Measurements from ENCODE around the gene CDC45.
"Not testable (repeated sequence)": the region's sequence is repeated elsewhere in the genome, so short reads cannot be mapped to it uniquely, and the experiment has no call there.

CDC45 gene

DNA sequence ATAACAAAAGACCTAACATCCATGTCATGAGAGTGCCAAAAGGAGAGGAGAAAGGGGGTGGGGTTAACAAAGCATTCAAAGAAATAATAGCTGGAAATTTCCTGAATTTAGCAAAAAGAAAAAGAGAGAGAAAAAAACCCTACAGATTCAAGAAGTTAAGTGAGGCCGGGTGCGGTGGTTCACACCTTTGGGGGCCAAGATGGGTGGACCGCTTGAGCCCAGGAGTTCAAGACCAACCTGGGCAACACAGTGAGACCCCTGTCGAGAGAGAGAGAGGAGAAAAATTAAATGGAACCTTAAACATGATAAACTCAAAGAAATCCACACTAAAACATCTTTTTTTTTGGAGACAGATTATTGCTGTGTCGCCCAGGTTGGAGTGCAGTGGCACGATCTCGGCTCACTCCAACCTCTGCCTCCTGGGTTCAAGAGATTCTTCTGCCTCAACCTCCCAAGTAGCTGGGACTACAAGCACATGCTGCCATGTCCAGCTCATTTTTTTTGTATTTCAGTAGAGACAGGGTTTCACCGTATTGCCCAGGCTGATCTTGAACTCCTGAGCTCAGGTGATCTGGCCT, 53.4 kb downstream of the CDC45 start:
- DNase-seq, result no peak

DNA sequence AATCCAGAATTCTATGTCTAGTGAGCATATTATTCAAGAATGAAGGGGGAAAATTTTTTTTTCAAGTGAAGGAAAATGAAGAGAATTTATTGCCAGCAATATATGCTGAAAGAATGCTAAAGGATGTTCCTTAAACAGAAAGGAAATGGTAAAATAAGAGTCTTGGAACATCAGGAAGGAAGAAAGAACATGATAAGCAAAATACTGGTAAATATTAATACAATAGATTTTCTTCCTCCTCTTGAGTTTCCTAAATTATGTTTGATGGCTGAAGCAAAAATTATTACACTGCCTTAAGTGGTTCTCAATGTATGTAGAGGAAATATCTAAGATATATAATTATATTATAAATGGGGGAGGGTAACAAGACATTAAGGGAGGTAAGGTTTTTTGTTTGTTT, 54.1 kb downstream of the CDC45 start:
- no peak for DNase-seq

DNA sequence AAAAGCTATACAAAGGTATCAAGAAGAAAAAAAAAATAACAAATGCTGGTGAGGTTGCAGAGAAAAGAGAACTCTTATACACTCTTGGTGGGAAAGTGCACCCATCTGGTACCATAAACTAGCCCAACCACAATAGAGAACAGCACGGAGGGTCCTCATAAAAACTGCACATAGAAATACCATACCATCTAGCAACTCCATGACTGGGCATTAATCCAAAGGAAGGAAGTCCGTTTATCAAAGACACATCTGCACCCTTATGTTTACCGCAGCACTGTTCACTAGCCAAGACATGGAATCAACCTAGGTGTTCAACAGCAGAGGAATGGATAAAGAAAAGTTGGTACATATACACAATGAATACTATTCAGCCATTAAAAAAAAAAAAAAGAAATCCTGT, 55.3 kb downstream of the CDC45 start:
- no peak for DNase-seq

DNA sequence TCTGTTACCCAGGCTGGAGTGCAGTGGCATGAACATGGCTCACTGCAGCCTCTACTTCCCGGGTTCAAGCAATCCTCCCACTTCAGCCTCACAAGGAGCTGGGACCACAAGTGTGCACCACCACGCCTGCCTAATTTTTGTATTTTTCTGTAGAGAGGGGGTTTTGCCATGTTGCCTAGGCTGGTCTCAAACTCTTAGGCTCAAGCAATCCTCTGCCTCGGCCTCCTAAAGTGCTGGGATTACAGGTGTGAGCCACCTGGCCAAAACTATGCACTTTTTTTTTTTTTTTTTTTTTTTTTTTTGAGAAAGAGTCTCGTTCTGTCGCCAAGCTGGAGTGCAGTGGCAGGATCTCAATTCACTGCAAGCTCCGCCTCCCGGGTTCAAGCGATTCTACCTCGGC, 56.8 kb downstream of the CDC45 start:
- DNase-seq, result no peak

DNA sequence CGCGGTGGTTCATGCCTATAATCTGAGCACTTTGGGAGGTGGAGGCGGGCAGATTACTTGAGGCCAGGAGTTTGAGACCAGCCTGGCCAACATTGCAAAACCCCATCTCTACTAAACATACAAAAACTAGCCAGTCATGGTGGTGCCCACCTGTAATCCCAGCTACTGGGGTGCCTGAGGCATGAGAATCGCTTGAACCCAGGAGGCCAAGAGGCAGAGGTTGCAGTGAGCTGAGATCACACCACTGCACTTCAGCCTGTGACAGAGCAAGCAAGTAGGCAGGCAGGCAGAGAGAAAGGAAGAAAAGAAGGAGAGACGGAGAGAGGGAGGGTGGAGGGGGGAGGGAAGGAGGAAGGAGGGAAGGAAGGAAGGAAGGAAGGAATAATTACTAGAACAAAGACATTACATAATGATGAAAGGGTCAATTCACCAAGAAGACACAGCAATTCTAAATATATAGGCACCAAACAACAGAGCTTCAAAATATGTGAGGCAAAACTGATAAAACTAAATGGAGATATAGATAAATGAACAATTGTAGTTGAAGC, 58.3 kb downstream of the CDC45 start:
- DNase-seq, result no peak

DNA sequence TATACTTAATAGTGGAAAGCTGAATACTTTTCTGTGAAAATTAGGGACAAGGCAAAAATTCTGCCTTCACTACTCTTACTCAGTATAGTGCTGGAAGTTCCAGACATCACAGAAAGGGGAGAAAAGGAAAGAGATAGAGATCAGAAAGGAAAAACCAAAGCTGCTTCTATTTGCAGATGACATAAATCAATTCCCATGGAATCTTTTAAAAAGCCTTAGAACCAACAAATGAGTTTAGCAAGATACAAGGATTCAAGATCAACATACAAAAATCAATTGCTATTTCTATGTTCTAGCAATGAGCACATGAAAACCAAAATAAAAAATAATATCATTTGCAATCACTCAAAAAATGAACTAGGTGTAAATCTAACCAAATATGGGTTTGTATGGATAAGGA, 60.7 kb downstream of the CDC45 start:
- DNase-seq, result no peak

DNA sequence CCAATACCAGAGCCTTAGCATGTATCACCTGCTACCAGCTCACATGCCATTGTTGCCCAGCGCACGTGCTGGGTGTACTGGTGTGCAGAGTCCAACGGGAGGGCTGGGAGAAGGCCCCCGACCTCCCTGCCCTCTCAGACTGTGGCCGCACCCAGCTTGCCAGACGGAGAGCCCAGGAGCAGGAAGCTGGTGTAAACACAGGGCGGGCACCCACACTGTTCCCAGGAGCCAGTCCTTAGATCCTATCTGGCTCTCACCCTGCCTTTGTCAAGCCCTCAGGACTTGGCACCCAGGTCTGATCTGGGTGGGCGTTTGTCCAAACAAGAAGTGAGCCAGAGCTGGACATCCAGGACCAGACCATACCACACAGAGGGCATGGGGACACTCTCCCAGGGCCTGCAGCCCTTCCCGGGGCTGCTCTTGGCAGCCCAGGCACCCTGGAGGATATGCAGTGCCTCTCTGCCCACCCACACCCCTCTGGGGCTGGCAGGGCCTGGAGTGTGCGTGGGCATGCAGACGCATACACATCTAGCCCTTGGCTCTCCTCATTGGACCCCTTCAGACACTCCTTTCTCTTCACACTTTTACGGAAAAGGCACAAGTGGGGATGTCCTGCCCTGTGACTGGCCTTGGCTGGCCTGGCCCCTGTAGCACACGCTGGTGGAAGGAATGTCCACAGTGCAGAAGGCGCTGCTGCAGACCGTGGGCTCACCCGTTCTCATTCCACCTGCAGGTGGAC, 64.4 kb downstream of the CDC45 start:
- DNase-seq, result no peak

DNA sequence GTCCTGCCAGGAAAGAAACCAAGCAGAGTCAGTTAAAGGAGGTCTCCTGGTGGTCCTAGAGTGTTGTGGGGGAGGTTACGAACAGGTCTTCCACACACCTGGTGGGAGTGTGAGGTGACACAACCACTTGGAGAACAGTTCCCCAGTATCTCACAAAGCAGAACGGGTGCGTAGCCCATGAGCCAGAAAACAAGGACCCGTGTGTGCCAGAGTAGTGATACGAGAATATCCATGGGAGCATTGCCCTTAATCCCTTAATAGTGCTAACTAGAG, 66.2 kb downstream of the CDC45 start:
- DNase-seq, result no peak

DNA sequence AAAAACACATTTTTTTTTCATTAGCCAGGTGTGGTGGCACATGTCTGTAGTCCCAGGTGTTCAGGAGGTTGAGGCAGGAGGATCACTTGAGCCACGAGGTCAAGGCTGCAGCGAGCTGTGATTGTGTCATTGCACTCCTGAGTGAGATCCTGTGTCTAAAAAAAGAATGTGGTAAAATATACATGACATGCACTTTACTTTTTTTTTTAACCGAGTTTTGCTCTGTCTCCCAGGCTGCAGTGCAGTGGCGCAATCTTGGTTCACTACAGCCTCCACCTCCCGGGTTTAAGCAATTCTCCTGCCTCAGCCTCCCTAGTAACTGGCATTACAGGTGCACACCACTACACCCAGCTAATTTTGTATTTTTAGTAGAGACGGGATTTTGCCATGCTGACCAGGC, 67.0 kb downstream of the CDC45 start:
- DNase-seq, result no peak

DNA sequence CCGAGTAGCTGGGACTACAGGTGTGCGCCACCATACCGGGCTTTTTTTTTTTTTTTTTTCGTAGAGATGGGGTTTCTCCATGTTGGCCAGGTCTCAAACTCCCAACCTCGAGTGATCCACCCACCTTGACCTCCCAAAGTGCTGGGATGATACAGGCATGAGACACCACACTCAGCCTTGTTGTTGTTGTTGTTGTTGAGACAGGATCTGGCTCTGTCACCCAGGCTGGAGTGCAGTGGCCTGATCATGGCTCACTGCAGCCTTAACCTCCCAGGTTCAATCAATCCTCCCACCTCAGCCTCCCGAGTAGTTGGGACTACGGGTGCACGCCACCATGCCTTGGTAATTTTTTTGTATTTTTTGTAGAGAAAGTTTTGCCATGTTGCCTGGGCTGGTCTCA, 67.9 kb downstream of the CDC45 start:
- no peak for DNase-seq

DNA sequence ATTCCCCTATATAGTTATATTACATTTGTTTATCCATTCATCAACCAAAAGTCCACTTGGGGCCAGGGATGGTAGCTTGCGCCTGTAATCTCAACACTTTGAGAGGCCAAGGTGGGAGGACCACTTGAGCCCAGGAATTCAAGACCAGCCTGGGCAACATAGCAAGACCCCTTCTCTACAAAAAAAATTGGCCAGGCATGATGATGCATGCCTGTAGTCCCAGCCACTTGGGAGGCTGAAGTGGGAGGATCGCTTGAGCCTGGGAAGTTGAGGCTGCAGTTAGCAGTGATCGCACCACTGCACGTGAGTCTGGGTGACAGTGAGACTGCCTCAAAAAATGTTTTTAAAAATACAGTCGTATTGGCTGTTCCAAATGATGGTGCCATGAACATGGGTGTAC, 68.7 kb downstream of the CDC45 start:
- not testable (repeated sequence) for DNase-seq

DNA sequence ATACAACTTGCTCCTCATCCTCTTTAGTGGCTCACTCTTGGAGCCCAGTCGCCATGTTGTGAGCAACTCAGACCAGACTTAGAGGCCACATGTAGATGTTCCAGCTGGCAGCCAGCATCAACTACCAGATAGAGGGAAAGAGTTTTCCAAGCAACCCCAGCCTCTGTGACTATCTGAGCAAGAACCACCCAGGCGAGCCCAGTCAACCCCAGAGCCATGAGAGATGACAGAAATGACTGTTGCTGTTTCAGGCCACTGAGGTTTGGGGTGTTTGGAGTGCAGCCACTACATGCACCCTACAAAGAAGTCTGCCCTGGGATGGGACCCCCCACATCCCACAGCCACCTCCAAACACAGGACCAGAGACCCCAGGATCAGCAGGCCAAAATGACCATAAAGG, 69.2 kb downstream of the CDC45 start:
- DNase-seq, result no peak

DNA sequence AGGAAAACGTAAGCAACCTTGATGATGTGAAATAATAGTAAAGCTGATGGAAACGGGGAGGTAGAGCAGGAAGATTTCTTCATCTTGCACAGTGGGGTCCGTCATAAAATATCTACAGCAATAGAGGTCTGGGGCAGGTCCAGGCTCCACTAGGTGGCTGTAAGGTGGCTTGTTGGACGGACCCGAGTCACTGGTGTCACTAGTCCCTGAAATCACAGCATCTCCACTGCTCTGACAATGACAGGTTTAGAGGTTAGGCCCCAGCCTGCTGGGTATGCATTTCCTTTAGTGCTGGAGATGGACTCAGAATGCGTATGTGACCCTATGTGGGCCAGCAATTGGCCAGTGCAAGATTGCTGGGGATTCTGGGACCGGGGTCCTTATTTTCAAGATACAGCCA, 69.7 kb downstream of the CDC45 start:
- no peak for DNase-seq

DNA sequence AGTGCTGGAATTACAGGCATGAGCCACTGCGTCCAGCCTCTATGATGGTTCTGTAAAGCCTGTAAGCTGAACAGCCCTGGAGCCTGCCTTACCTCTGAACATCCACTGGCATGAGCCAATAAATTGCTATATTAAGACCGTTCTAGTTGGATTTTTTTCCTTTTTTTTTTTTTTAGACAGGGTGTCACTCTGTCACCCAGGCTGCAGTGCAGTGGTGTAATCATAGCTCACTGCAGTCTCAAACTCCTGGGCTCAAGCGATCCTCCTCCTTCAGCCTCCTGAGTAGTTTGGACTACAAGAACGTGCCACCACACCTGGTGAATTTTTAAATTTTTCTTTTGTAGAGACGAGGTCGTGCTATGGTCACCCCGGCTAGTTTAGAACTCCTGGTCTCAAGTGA, 70.7 kb downstream of the CDC45 start:
- no peak for DNase-seq

DNA sequence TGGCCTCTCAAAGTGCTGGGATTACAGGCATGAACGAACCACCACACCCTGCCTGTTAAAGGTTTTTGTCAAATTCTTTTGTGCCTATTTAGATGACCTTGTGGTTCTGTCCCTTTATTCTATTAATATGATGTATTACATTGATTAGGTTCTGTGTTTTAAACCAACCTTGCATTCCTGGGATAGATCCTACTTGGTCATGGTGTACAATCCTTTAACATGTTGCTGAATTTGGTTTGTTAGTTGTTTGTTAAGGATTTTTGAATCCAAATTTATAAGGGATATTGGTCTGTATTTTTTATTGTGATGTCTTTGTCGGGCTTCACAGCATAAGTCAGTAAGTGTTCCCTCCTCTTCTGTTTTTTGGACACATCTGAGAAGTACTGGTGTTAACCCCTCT, 73.5 kb downstream of the CDC45 start:
- DNase-seq, result no peak

DNA sequence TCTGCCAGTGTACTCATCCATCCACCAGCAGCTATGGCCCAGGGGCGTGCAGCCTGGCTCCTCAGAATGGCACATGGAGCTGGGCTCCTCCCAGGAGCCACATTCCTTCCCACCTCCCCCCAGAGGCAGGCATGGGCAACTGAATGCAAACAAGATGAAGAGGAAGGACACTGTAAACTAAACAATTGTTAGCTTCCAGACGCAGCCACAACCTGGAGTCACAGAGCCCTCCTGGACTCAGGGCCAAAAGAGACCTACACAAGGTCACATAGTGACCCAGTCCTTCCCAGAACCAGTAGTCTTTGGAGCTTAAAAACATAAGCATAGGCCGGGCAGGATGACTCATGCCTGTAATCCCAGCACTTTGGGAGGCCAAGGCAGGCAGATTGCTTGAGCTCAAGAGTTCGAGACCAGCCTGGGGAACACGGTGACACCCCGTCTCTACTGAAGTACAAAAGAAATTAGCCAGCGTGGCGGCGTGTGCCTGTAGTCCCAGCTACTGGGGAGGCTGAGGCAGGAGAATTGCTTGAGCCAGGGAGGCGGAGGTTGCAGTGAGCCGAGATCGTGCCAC, 75.2 kb downstream of the CDC45 start:
- no peak for DNase-seq

DNA sequence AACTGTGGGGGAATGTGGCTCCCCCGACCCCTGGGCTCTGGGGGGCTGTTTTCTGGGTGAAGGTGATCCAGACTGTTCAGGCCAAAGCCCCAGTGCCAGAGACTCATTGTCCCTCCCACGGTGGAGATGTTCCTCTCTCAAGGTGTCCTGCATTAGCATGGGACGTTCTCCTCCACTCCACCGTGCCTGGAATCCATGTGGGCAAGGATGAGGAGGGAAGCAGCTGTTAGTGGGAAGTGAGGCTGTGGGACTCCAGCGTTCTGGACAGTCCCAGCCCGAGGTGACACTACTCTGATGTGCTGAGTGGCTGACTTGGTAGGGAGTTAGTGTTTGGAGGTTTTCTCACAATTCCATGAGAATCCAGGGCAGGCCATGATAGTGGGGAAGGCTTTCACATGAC, 75.9 kb downstream of the CDC45 start:
- no peak for DNase-seq

DNA sequence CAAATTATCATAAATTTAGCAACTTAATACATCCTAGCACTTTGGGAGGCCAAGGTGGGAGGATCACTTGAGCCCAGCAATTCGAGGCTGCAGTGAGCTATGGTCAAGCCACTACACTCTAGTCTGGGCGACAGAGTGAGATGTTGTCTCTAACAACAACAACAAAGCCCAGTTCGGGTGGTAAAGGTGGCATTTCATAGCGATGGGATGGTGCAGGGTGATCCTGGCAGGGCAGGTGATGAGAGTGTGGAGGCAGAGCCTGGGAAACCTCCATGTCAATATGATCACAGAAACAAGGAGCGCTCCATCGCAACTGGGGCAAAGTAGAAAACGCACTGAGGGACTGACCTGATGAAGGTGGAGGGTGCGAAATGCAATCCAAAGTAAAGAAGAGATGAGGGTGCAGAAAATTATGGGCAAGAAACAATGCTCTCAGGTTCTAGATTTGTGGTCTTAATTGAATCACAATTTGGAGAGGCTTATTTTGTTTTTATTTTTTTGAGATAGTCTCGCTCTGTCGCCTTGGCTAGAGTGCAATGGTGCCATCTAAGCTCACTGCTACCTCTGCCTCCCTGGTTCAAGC, 77.3 kb downstream of the CDC45 start:
- no peak for DNase-seq

DNA sequence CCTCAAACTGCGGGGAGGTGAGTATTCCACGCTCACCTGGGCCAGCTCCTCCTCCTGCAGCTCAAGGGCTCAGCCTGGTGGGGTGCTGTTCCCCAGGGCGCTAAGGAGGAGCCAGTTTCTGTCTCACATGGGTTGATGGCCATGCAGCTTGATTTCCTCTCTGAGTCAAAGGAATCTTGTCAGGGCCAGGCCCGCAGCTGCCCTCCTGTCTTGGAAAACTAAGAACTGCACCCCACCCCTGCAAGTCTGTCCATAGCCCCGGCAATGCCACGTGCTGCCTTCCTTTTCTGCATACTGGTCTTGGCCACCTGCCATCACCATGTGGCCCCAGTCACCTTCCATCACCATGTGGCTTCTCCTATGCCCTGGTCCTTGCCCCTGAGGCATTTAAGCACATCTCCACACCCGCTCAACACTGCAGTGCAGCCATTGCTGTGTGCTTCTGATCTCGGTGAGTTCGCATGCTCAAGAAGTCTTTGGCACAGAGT, 79.6 kb downstream of the CDC45 start:
- no peak for DNase-seq

DNA sequence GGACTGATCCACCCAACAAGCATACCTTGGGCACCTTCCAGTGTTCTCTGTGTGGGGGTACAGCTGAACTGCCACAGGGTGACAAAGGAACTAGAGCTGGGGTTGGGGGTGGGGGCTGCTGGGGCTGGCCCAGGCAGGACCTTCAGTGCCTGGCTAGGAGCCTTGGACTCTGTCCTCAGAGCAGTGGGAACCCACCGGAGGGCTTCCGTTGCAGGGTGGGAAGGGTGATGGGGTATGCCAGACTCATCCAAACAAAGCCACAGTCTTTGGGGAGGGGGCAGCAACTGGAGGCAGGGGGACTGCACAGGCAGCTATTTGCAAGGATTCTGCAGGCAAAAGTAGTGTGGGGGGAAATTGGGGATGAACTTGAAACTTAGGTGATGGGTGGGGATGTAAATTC, 80.2 kb downstream of the CDC45 start:
- no peak for DNase-seq

DNA sequence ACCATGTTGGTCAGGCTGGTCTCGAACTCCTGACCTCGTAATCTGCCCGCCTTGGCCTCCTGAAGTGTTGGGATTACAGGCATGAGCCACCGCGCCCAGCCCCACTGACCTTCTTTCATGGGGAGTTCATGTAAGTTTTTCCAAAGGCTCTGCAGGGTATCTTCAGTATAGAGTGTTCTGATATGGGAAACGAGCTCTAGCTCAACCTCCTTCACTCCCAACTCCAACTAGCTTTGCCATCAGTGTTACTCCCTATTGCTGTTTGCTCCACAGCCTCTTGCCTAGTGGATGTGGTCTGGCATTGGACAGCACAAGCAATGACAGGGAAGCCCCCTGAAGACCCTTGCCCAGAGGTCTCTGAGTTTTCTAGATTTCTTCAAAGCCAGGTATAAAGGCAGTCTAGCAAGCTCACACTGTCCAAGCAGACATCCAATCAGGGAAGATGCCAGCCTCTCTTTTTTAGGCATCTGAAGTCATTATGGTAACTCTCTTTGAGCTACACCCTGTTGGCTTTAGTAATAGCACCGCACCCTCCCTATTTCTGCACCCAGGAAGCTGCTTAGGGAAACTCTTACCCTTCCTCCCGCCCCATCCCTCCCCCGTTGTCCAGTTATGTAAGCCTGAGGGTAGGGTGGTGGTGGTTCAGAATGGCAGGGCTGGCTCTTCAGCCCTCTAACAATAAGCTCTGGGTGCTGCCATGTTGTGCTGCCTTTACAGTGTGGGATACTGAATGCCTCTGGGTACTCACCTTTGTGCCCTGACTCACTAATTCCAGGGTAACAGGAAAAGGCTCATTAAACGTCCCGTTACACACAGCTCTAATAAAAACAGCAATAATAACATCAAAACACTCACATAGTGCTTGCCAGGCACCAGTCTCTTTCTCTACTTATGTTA, 85.9 kb downstream of the CDC45 start:
- DNase-seq, result no peak

DNA sequence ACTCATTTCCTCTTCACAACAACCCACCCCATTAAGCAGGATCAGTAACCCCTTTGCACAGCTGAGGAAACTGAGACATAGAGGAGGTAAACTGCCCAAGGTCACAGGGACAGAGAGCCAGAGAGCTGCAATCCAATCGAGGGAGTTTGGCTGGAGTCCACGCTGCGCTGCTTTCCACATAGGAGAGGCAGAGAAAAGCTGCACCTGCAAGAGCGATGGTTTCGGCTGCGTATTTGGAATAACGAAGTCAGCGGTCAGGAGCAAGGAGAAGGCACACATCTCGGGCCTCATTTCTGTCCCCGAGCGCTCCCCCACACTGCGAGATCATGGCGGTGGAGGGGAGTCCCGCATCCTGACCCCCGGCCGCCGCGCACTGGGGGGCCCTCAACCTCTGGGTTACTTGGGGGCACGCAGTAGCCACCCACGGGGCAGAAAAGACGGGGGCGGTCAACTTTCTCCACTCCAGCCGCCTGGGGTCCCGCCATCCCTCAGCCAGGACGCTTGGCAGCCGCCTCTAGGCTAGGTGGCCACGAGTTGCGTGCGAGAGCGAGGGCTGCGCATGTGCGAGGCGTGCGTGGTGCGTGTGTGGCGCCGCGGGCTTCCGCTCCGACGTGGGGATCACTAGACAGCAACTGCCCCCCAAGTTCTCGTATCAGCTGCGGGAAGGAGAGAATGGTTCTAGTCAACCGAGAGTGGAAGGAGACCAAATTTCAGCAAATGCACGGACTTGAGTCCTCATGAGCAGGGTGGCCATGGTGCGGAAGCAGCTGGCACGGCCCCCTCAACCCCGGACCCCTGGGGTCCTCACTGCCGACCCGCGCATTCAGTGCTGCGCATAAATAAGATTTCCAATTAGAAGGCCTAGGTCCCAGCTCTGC, 86.8 kb downstream of the CDC45 start:
- DNase-seq, result no peak
